Measurements from ENCODE around the gene ADAMTSL5.
A peak's percentile ranks its signal among the peaks of the same experiment; 100 is the strongest.

Gene ADAMTSL5

GRCh38 chr19:1495051-1495798, 17.6 kb downstream of the ADAMTSL5 start:
- DNase-seq = no peak

- no peak for DNase-seq
Observed at GRCh38 chr19:1494115-1494815, 18.6 kb downstream of the ADAMTSL5 start.

- no peak for DNase-seq
Observed at GRCh38 chr19:1492474-1493006, 20.3 kb downstream of the ADAMTSL5 start.

GRCh38 chr19:1491849-1492170, 21.0 kb downstream of the ADAMTSL5 start:
- DNase-seq = no peak

GRCh38 chr19:1491114-1491848, 21.5 kb downstream of the ADAMTSL5 start, which contains the start of gene REEP6:
Gene REEP6 (plus strand): TSS chr19:1491181. CDS start chr19:1491270, 89 bp downstream.
- DNase-seq = no peak

GRCh38 chr19:1490311-1491113, 22.3 kb downstream of the ADAMTSL5 start, which contains the start of gene PCSK4:
Gene PCSK4 (minus strand): TSS chr19:1490350. CDS start chr19:1490346, 4 bp downstream.
- peak; percentile 98 for DNase-seq

GRCh38 chr19:1489463-1490310, 23.1 kb downstream of the ADAMTSL5 start:
- no peak for DNase-seq

- DNase-seq = no peak
Observed at GRCh38 chr19:1488282-1488601, 24.6 kb downstream of the ADAMTSL5 start.

GRCh38 chr19:1487576-1488281, 25.1 kb downstream of the ADAMTSL5 start:
- DNase-seq = no peak

- DNase-seq = no peak
Observed at GRCh38 chr19:1486720-1487575, 25.9 kb downstream of the ADAMTSL5 start.

GRCh38 chr19:1483979-1484428, 28.8 kb downstream of the ADAMTSL5 start:
- no peak for DNase-seq

- no peak for DNase-seq
Observed at GRCh38 chr19:1483131-1483978, 29.5 kb downstream of the ADAMTSL5 start.

GRCh38 chr19:1482361-1483130, 30.3 kb downstream of the ADAMTSL5 start:
- no peak for DNase-seq

GRCh38 chr19:1481893-1482360, 30.9 kb downstream of the ADAMTSL5 start:
- no peak for DNase-seq

- DNase-seq = no peak
Observed at GRCh38 chr19:1481224-1481892, 31.5 kb downstream of the ADAMTSL5 start.

GRCh38 chr19:1478934-1479707, 33.7 kb downstream of the ADAMTSL5 start, which contains the start of gene C19orf25:
Gene C19orf25 (minus strand): TSS chr19:1479215. CDS start chr19:1478903, 312 bp downstream.
- DNase-seq = peak; percentile 96
